IPS DF 6.9 (cell line): ENCODE results near the gene MRPL44.

Source experiments
- DNase-seq: peaks from one replicate; pipeline ENCODE4 v3.0.0-alpha.2; 2013; ENCODE audit warnings: low read depth, low spot score
- H3K27ac ChIP-seq: one replicate; pipeline ENCODE4 v1.5.1; 2013; ENCODE audit warnings: low read length, control low read depth
- H3K27me3 ChIP-seq: 2 replicates; pipeline ENCODE4 v1.6.1; 2013; ENCODE audit warnings: mild to moderate bottlenecking, low read length; ENCODE audit not compliant: control insufficient read depth, insufficient read depth
- H3K36me3 ChIP-seq: 2 replicates; pipeline ENCODE4 v1.6.1; 2013; ENCODE audit warnings: low read length; ENCODE audit not compliant: control insufficient read depth, insufficient read depth
- H3K4me1 ChIP-seq: 2 replicates; pipeline ENCODE4 v1.6.1; 2013; ENCODE audit warnings: low read length; ENCODE audit not compliant: control insufficient read depth, insufficient read depth
- H3K4me3 ChIP-seq: 2 replicates; pipeline ENCODE4 v1.5.1; 2013; ENCODE audit warnings: mild to moderate bottlenecking, low read length
- H3K9me3 ChIP-seq: 2 replicates; pipeline ENCODE4 v1.6.1; 2013; ENCODE audit warnings: low read length, inconsistent platforms; ENCODE audit not compliant: control insufficient read depth, insufficient read depth
- WGBS: extraction: QIAGEN DNeasy Blood & Tissue Kit; methylation state at CpG from one replicate; pipeline ENCODE4 v1.1.7; 2013; ENCODE audit warnings: mixed read lengths, missing lambda C conversion rate; ENCODE audit not compliant: insufficient read length, insufficient coverage; 5-methylcytosine and 5-hydroxymethylcytosine counted together

MRPL44 gene

DNA sequence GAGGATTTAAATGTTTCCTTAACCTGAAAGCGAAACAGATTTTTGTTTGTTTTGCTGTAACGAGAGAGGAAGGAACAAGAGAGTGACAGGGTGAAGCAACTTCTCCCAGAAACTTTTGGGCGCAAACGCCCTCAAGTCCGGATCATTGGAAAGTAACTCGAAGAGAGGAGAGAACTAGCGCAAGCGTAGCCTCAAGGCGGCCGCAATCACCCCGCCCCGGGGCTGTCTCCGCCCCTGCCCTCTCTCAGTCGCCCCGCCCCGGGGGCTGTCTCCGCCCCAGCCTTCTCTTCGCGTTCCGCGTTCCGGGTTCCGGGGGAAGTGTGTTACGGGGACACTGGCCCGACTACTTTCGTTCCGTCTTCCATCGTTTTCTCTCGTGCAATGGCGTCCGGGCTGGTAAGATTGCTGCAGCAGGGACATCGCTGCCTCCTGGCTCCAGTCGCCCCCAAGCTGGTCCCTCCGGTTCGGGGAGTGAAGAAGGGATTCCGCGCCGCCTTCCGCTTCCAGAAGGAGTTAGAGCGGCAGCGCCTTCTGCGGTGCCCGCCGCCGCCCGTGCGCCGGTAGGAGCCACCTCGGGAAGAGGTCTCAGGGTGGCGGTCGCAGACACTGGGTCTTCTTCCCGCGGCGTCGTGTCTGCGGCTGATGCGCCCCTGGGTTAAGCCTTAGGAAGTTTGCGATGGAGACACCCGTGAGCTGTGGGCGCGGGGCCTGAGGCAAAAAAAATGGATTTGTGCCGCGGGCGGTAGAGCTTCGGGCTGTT is at the start of gene MRPL44:
TSS of gene MRPL44 (plus strand) at position 372 of the 760 bp plus-strand sequence. CDS start at position 382, 10 bp downstream.
- H3K4me1 ChIP-seq, result no peaks in the 10 kb centered on the region; the same call in 1 of the 2 replicates
- peaks cover 6% of the 10 kb centered on the region; the same call in 1 of the 2 replicates for H3K36me3 ChIP-seq
- peak; percentile 84 for DNase-seq
- no CpG with 5 or more reads among the region's 65 CpGs for WGBS
- H3K9me3 ChIP-seq, result no peaks in the 10 kb centered on the region
- H3K27ac ChIP-seq, result no peak within 1 kb of the TSS
- H3K27me3 ChIP-seq, result no peaks in the 10 kb centered on the region
- peak within 1 kb of the TSS; percentile 96 for H3K4me3 ChIP-seq

DNA sequence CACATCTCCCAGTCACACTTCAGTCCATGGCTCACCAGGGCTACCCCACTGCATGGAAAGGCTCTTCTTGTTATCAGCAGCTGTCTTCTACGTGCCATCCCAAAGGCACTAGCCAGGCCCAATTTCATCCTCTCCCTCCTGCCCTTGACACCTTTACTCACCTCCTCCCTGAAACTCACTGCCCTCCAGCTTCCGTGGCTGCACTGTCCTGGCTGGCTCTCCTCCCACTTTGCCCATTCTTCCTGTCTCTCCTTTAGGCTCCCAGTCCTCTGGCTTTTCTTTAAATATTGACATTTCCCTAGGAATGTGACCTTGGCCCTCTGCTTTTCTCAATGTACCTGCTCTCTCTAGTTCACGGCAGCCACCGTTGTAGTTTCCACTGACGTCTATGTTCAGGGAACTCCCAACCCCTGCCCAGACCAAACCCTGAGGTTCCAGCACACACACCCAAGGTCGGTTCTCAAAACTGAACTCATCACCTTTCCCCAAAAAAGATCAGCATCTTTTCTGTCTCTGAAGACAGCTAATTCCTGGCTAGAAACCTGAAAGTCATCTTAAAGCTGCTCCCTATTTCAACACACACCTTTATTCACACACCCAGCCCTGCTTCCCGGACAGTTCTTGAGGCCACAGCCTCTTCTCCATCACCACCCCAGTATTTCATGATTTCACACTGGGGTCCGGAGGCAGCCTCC is 48.8 kb upstream of the MRPL44 start:
- H3K27me3 ChIP-seq, result no peaks in the 10 kb centered on the region
- DNase-seq, result no peak
- H3K27ac ChIP-seq, result no peak overlapping the region
- H3K4me3 ChIP-seq, result no peak overlapping the region
- no CpG with 5 or more reads among the region's 8 CpGs for WGBS
- no peaks in the 10 kb centered on the region for H3K9me3 ChIP-seq
- H3K36me3 ChIP-seq, result no peaks in the 10 kb centered on the region
- H3K4me1 ChIP-seq, result no peaks in the 10 kb centered on the region

DNA sequence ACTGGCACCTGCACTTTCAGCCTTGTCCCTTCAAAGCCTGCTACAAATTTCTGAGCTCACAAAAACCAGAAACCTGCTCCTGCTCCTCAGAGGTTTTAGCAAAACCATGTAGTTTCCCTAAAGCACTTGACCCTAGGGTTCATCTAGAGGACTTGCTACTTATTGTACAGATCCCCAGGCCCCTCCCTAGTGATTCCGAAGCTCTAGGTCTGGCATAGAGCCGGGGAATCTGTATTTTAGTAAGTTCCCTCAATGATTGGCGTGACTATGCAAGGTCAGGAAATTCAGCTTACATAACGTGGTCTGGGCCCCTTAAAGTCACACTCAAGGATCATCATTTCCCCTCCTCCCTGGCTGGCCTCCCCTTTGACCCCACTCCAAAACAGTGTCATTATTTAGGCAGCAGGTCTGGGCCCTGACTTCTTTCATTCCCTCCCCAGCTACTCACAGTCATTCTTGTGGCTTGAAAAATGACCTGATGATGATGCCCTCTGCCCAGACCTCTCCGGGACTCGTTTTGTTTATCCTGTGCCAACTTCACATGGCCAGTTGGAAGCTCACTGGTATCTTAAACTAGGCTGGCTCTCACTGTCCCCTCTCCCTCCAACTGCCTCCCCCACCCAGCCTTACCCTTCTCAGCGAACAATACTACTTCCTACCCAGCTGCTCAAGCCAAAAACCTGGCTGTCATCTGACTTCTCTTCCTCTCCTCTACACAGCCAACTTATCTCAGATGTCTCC is 48.1 kb upstream of the MRPL44 start:
- no peaks in the 10 kb centered on the region for H3K4me1 ChIP-seq
- H3K9me3 ChIP-seq, result no peaks in the 10 kb centered on the region
- H3K27ac ChIP-seq, result no peak overlapping the region
- DNase-seq, result no peak
- H3K27me3 ChIP-seq, result no peaks in the 10 kb centered on the region
- no CpG with 5 or more reads among the region's 7 CpGs for WGBS
- H3K4me3 ChIP-seq, result no peak overlapping the region
- H3K36me3 ChIP-seq, result no peaks in the 10 kb centered on the region

DNA sequence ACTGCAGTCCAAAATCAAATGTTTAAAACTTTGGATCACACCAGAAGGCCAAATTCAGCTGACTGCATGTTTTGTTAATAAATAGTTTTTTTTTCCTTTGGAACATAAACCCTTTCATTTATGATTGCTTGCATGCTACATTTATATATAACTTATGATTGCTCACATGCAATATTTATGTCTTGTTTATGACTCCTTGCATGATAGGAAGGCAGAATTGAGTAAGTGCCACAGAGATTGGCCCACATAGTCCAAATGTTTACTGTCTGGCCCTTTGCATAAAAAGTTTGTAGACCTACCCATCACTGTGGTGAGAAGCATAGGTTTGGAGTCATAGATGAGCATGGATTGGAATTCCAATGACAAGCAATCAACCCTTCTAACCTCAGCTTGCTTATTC is 42.9 kb upstream of the MRPL44 start:
- no peak overlapping the region for H3K27ac ChIP-seq
- H3K4me3 ChIP-seq, result no peak overlapping the region
- no peak for DNase-seq
- H3K27me3 ChIP-seq, result no peaks in the 10 kb centered on the region
- no peaks in the 10 kb centered on the region for H3K36me3 ChIP-seq
- H3K9me3 ChIP-seq, result no peaks in the 10 kb centered on the region
- H3K4me1 ChIP-seq, result no peaks in the 10 kb centered on the region

DNA sequence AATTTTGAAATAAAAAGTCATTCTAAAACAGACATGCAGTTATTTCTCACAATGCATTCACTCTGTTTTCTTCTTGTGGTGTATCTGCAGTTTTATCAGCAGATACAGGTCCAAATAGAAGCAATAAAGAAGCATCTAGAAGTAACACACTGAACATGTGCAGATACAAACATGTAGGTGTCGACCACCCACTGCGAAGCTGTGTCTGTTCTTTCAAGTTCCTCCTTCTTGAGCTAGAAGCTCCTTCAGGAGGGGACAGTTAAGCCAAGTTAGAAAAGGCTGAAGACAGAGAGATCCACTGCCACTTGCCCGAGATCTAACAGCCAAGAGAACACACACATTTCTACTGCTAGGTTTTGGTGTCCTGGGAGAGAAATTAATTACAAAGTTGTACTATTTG is 42.2 kb upstream of the MRPL44 start:
- no peaks in the 10 kb centered on the region for H3K27me3 ChIP-seq

DNA sequence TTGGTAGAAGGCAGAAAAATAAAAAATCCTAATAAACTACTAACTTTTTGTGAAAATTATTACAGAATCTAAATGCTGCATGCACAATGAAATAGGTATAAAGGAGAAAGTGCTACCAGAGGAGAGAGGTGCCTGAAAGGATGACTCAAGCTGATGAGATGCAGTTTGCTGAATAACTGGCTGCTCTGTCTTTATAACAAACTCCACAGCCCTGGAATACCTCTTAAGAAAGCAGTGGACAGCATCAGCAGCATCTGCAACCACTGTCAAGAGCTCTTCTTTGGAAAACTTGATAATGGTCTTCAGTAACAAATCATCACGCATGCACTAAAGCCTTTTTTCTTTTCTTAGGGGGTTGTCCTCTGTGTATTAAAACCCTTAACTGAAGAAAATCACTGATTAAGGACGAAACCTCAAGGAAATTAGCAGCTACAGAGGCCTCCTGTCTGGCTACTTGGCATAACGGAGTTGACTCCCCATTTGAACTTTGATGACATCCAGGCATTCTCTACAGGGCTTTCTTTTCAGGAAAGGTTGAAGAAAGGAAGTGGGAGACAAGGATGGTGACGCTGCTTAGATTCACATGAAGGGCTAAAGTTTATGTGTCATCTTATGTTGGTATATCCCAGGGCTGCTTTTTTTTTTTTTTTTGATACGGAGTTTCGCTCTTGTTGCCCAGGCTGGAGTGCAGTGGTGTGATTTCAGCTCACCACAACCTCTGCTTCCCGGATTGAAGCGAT is 40.9 kb upstream of the MRPL44 start:
- H3K27me3 ChIP-seq, result no peaks in the 10 kb centered on the region
- WGBS, result no CpG with 5 or more reads among the region's 8 CpGs
- H3K9me3 ChIP-seq, result no peaks in the 10 kb centered on the region
- no peak for DNase-seq
- H3K4me1 ChIP-seq, result no peaks in the 10 kb centered on the region
- H3K27ac ChIP-seq, result no peak overlapping the region
- H3K36me3 ChIP-seq, result no peaks in the 10 kb centered on the region
- no peak overlapping the region for H3K4me3 ChIP-seq

More for the DNA sequence above, 42.2 kb upstream of the MRPL44 start:
- no CpG with 5 or more reads among the region's 3 CpGs for WGBS
- Histone ChIP-seq H3K4me3 (no peak overlapping the region), H3K9me3 (no peaks in the 10 kb centered on the region), H3K36me3 (no peaks in the 10 kb centered on the region), H3K27ac (no peak overlapping the region), H3K4me1 (no peaks in the 10 kb centered on the region)
- no peak for DNase-seq

DNA sequence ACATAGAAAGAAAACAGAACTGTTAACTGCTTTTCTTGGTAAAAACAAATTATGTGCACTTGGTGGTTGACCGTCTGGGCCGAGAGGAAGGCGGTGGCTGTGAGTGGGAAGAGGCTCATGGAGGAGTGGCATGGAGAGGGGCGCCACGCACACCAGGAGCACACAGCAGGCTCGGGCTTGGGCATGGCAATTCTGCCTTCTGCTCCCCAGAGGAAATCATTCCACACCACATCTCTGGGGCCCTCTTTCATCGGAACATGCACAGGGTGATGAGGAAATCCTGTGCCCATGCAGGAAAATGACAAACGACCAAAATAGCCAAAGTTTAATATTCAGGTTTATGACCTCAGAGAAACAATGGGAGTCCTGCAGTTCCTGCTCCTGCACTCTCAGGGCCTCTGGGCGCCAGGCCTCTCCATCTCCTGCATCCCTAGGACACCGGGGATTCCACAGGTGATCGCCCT is 38.6 kb upstream of the MRPL44 start:
- Histone ChIP-seq H3K9me3 (no peaks in the 10 kb centered on the region), H3K27me3 (no peaks in the 10 kb centered on the region), H3K36me3 (no peaks in the 10 kb centered on the region), H3K4me3 (no peak overlapping the region), H3K4me1 (no peaks in the 10 kb centered on the region), H3K27ac (no peak overlapping the region)
- no CpG with 5 or more reads among the region's 11 CpGs for WGBS
- no peak for DNase-seq

DNA sequence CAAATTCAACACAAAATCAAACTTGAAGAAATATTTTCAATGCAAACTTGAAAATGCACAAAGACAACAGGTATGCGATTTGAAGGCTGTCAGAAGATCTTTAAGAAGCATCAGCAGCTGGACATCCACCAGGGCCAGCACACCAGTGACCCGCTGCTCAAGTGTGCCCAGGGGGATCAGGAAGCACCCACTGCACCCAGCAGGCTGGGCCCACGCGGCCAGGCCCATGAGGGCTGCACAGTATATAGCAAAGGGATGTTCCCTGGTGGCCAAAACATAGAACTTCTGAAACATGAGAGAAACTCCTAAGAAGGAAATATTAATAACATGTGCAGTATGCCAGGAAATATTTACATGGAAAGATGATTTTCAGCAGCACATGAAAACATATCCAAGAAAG is 37.2 kb upstream of the MRPL44 start:
- WGBS, result no CpG with 5 or more reads among the region's 4 CpGs
- no peak for DNase-seq
- no peaks in the 10 kb centered on the region for H3K27me3 ChIP-seq
- H3K4me1 ChIP-seq, result no peaks in the 10 kb centered on the region
- no peak overlapping the region for H3K27ac ChIP-seq
- no peaks in the 10 kb centered on the region for H3K36me3 ChIP-seq
- no peaks in the 10 kb centered on the region for H3K9me3 ChIP-seq
- no peak overlapping the region for H3K4me3 ChIP-seq

DNA sequence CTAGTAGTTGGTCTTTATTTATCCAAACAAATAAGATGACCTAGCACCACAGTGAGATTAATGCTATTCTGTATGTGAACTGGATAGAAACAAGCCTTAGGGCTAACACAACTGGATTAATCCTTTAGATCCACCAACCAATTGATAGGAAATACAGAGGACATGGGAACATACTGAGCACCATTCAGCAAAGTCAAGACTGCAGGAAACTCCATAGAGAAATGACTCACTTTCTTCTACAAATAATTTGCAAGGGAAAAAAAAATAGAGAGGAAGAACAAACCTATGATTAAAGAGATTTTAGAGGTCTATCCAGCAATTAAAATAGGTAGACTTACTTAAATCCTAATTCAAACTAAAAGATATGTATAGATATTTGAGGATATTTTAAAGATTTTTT is 36.1 kb upstream of the MRPL44 start:
- Histone ChIP-seq H3K27me3 (no peaks in the 10 kb centered on the region), H3K4me3 (no peak overlapping the region)
- DNase-seq, result no peak

DNA sequence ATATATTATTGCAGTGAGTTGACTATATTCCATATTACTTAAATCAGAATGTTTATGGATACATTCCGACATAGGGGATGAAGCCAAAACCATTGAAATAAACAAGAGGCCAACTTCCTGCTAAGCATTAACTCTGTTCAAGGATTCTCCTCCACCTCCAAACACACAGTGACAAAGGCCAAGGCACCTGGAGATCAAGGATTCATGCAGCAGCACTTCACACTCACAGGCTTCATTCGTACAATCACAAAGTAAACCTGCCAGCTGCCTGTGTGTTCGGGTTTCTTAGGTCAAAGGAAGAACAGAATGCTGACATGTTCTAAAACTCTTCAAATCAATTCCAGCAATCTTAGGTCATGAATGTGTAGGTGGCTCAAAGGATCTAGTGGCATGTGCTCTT is 35.0 kb upstream of the MRPL44 start:
- no peak overlapping the region for H3K27ac ChIP-seq
- no peaks in the 10 kb centered on the region for H3K27me3 ChIP-seq
- no peak overlapping the region for H3K4me3 ChIP-seq
- no CpG with 5 or more reads among the region's 3 CpGs for WGBS
- no peaks in the 10 kb centered on the region for H3K36me3 ChIP-seq
- DNase-seq, result no peak
- H3K4me1 ChIP-seq, result no peaks in the 10 kb centered on the region
- H3K9me3 ChIP-seq, result no peaks in the 10 kb centered on the region

More for the DNA sequence above, 36.1 kb upstream of the MRPL44 start:
- Histone ChIP-seq H3K9me3 (no peaks in the 10 kb centered on the region), H3K36me3 (no peaks in the 10 kb centered on the region), H3K27ac (no peak overlapping the region), H3K4me1 (no peaks in the 10 kb centered on the region)
